MM.1S (cell line): Measurements from ENCODE around the gene OLFM2.
"Not testable (repeated sequence)": the region's sequence is repeated elsewhere in the genome, so short reads cannot be mapped to it uniquely, and the experiment has no call there.

Experiments used
- DNase-seq: peaks from one replicate; pipeline ENCODE4 v3.0.0-alpha.2; 2015
- H2AFZ ChIP-seq: fragments of 300-600 bp; sonication (generic); 2 replicates; pipeline ENCODE4 v1.6.0; 2016; ENCODE audit warnings: antibody characterized with exemption, low read length
- H3F3A ChIP-seq: fragments of 300-600 bp; sonication (generic); 2 replicates; pipeline ENCODE4 v1.6.1; 2016; ENCODE audit warnings: mild to moderate bottlenecking, antibody characterized with exemption, low read length, moderate library complexity, mixed read lengths; ENCODE audit not compliant: insufficient read depth
- H3K27ac ChIP-seq: fragments of 300-600 bp; sonication (generic); 2 replicates; pipeline ENCODE4 v1.5.1; 2016; ENCODE audit warnings: mild to moderate bottlenecking, low read length
- H3K27me3 ChIP-seq: fragments of 300-600 bp; sonication (generic); replicated peaks from 2 replicates; pipeline ENCODE4 v1.6.0; 2016; ENCODE audit warnings: low read length; ENCODE audit not compliant: insufficient read depth
- H3K36me3 ChIP-seq: fragments of 300-600 bp; sonication (generic); replicated peaks from 2 replicates; pipeline ENCODE4 v1.6.1; 2016; ENCODE audit warnings: mild to moderate bottlenecking, low read length, mixed read lengths; ENCODE audit not compliant: insufficient read depth
- H3K4me1 ChIP-seq: fragments of 300-600 bp; sonication (generic); 2 replicates; pipeline ENCODE4 v1.6.1; 2016; ENCODE audit warnings: low read length, mixed read lengths
- H3K4me2 ChIP-seq: fragments of 300-600 bp; sonication (generic); 2 replicates; pipeline ENCODE4 v1.6.0; 2016; ENCODE audit warnings: low read depth, low read length
- H3K4me3 ChIP-seq: fragments of 300-600 bp; sonication (generic); 2 replicates; pipeline ENCODE4 v1.5.1; 2016; ENCODE audit warnings: low read length, mixed read lengths
- H3K79me2 ChIP-seq: fragments of 300-600 bp; sonication (generic); 2 replicates; pipeline ENCODE4 v1.6.1; 2016; ENCODE audit warnings: mixed run types, low read length, mixed read lengths
- H3K9ac ChIP-seq: fragments of 300-600 bp; sonication (generic); 2 replicates; pipeline ENCODE4 v1.6.1; 2016; ENCODE audit warnings: low read length, mixed read lengths
- H3K9me2 ChIP-seq: fragments of 300-600 bp; sonication (generic); replicated peaks from 2 replicates; pipeline ENCODE4 v1.6.1; 2016; ENCODE audit warnings: mild to moderate bottlenecking, low read length, mixed read lengths; ENCODE audit not compliant: insufficient read depth
- H3K9me3 ChIP-seq: fragments of 300-600 bp; sonication (generic); replicated peaks from 2 replicates; pipeline ENCODE4 v1.6.1; 2016; ENCODE audit warnings: mild to moderate bottlenecking, low read length, mixed read lengths; ENCODE audit not compliant: insufficient read depth
- H4K20me1 ChIP-seq: fragments of 300-600 bp; sonication (generic); 2 replicates; pipeline ENCODE4 v1.6.1; 2016; ENCODE audit warnings: mild to moderate bottlenecking, low read length, moderate library complexity, mixed read lengths; ENCODE audit not compliant: insufficient read depth
- EZH2 ChIP-seq: fragments of 300-600 bp; sonication (generic); optimal IDR thresholded peaks from 2 replicates; pipeline ENCODE3; 2017; ENCODE audit warnings: low read depth, mild to moderate bottlenecking, antibody characterized with exemption, low read length, mixed read lengths
- EZH2phosphoT487 ChIP-seq: fragments of 300-600 bp; sonication (generic); IDR thresholded peaks from 2 replicates; pipeline ENCODE4 v1.6.1; 2018; ENCODE audit warnings: antibody characterized with exemption, low read length
- TF ChIP-seq, protein P1 (sequence below): fragments of 300-600 bp; sonication (generic); IDR thresholded peaks from 2 replicates; pipeline ENCODE4 v1.5.1; 2016; ENCODE audit warnings: antibody characterized with exemption, low read length, mixed read lengths

Gene OLFM2

GRCh38 chr19:9952276-9952675 lies 16.0 kb upstream of the OLFM2 start:
- H4K20me1 ChIP-seq, result no peaks in the 10 kb centered on the region
- no peaks in the 10 kb centered on the region for H3K4me1 ChIP-seq
- no peak overlapping the region for H2AFZ ChIP-seq
- no peaks in the 10 kb centered on the region for H3K36me3 ChIP-seq
- H3K4me3 ChIP-seq, result no peak overlapping the region
- no peaks in the 10 kb centered on the region for H3F3A ChIP-seq
- H3K4me2 ChIP-seq, result no peak overlapping the region
- DNase-seq, result no peak
- no peak overlapping the region for H3K9ac ChIP-seq
- no peak overlapping the region for H3K27ac ChIP-seq
- peaks cover 59% of the 10 kb centered on the region for H3K27me3 ChIP-seq
- H3K9me3 ChIP-seq, result no peaks in the 10 kb centered on the region
- TF ChIP-seq EZH2, result no peak
- no peak for TF ChIP-seq EZH2phosphoT487
- TF ChIP-seq, protein P1, sequence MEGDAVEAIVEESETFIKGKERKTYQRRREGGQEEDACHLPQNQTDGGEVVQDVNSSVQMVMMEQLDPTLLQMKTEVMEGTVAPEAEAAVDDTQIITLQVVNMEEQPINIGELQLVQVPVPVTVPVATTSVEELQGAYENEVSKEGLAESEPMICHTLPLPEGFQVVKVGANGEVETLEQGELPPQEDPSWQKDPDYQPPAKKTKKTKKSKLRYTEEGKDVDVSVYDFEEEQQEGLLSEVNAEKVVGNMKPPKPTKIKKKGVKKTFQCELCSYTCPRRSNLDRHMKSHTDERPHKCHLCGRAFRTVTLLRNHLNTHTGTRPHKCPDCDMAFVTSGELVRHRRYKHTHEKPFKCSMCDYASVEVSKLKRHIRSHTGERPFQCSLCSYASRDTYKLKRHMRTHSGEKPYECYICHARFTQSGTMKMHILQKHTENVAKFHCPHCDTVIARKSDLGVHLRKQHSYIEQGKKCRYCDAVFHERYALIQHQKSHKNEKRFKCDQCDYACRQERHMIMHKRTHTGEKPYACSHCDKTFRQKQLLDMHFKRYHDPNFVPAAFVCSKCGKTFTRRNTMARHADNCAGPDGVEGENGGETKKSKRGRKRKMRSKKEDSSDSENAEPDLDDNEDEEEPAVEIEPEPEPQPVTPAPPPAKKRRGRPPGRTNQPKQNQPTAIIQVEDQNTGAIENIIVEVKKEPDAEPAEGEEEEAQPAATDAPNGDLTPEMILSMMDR, result no peak
- no peaks in the 10 kb centered on the region for H3K79me2 ChIP-seq
- H3K9me2 ChIP-seq, result no peaks in the 10 kb centered on the region

GRCh38 chr19:9947441-9947840 lies 11.1 kb upstream of the OLFM2 start:
- Histone ChIP-seq H4K20me1 (no peaks in the 10 kb centered on the region), H3K27ac (no peak overlapping the region), H2AFZ (no peak overlapping the region), H3K4me2 (no peak overlapping the region), H3F3A (no peaks in the 10 kb centered on the region), H3K9me3 (no peaks in the 10 kb centered on the region), H3K9ac (no peak overlapping the region), H3K4me3 (no peak overlapping the region), H3K4me1 (no peaks in the 10 kb centered on the region), H3K27me3 (peaks cover 53% of the 10 kb centered on the region), H3K9me2 (no peaks in the 10 kb centered on the region), H3K36me3 (no peaks in the 10 kb centered on the region), H3K79me2 (no peaks in the 10 kb centered on the region)
- TF ChIP-seq, protein P1, result no peak
- no peak for TF ChIP-seq EZH2
- DNase-seq, result no peak

GRCh38 chr19:9946528-9947125 lies 10.3 kb upstream of the OLFM2 start:
- H3K27ac ChIP-seq, result not testable (repeated sequence)

GRCh38 chr19:9945319-9945966 lies 9.1 kb upstream of the OLFM2 start:
- Histone ChIP-seq H3K79me2 (no peaks in the 10 kb centered on the region), H2AFZ (no peak overlapping the region), H3K9ac (no peak overlapping the region), H3F3A (no peaks in the 10 kb centered on the region), H3K9me3 (no peaks in the 10 kb centered on the region), H3K9me2 (no peaks in the 10 kb centered on the region), H4K20me1 (no peaks in the 10 kb centered on the region), H3K4me1 (no peaks in the 10 kb centered on the region), H3K27me3 (peaks cover 56% of the 10 kb centered on the region), H3K36me3 (no peaks in the 10 kb centered on the region), H3K4me2 (no peak overlapping the region), H3K27ac (no peak overlapping the region), H3K4me3 (no peak overlapping the region)
- DNase-seq, result no peak
- TF ChIP-seq, protein P1, result no peak
- TF ChIP-seq EZH2 (no peak), EZH2phosphoT487 (no peak)

More at GRCh38 chr19:9946528-9947125, 10.3 kb upstream of the OLFM2 start:
- not testable (repeated sequence) for H4K20me1 ChIP-seq, H3F3A ChIP-seq, H3K9me3 ChIP-seq, DNase-seq, H2AFZ ChIP-seq, H3K9me2 ChIP-seq, H3K36me3 ChIP-seq, H3K9ac ChIP-seq, H3K79me2 ChIP-seq, H3K4me1 ChIP-seq, H3K4me2 ChIP-seq, H3K4me3 ChIP-seq
- peaks cover 53% of the 10 kb centered on the region for H3K27me3 ChIP-seq
